Measurements from ENCODE around the gene EEFSEC. TPM values are rescaled to one million over a fixed set of nuclear protein-coding genes. Genes with fewer than 3 reads are reported as not detected.

Gene EEFSEC
- polyA plus RNA-seq, 1 experiment = 6.8 TPM

- ChIA-PET CTCF (interaction anchor here (0.7 kb wide), 2 partner anchors 225 to 406 kb away, joined by 3 read pairs; no protein-coding TSS in a partner anchor), POLR2A (no interaction called here)
- no peaks in the 10 kb centered on the region for H3K9me3 ChIP-seq (ENCODE audit: control insufficient read depth, insufficient read depth, low read length)
- H3K27ac ChIP-seq (ENCODE audit: low read depth, low read length) = no peak overlapping the region
- H3K4me3 ChIP-seq (ENCODE audit: low read depth, low read length) = no peak overlapping the region
- no peak for TF ChIP-seq CTCF (IDR thresholded peaks at IDR 0.05; ENCODE audit: low read depth, low read length)
- DNase-seq (ENCODE audit: low read depth, low spot score) = no peak
- no peaks in the 10 kb centered on the region for H3K27me3 ChIP-seq (ENCODE audit: control insufficient read depth, insufficient read depth, low read length)
Observed at GRCh38 chr3:128201158-128201755, 48.0 kb downstream of the EEFSEC start.

- DNase-seq (ENCODE audit: low read depth, low spot score) = no peak
- no peak for TF ChIP-seq CTCF (IDR thresholded peaks at IDR 0.05; ENCODE audit: low read depth, low read length)
- POLR2A ChIA-PET = no interaction called here
- H3K4me3 ChIP-seq (ENCODE audit: low read depth, low read length) = no peak overlapping the region
- H3K27ac ChIP-seq (ENCODE audit: low read depth, low read length) = no peak overlapping the region
- CTCF ChIA-PET = no interaction called here
- no peaks in the 10 kb centered on the region for H3K9me3 ChIP-seq (ENCODE audit: control insufficient read depth, insufficient read depth, low read length)
- no peaks in the 10 kb centered on the region for H3K27me3 ChIP-seq (ENCODE audit: control insufficient read depth, insufficient read depth, low read length)
Observed at GRCh38 chr3:128203169-128203568, 49.9 kb downstream of the EEFSEC start.

- no peak for TF ChIP-seq CTCF (IDR thresholded peaks at IDR 0.05; ENCODE audit: low read depth, low read length)
- Histone ChIP-seq H3K9me3 (ENCODE audit: control insufficient read depth, insufficient read depth, low read length) (no peaks in the 10 kb centered on the region), H3K4me3 (ENCODE audit: low read depth, low read length) (no peak overlapping the region), H3K27ac (ENCODE audit: low read depth, low read length) (no peak overlapping the region), H3K27me3 (ENCODE audit: control insufficient read depth, insufficient read depth, low read length) (no peaks in the 10 kb centered on the region)
- DNase-seq (ENCODE audit: low read depth, low spot score) = no peak
- CTCF ChIA-PET = no interaction called here
- POLR2A ChIA-PET = no interaction called here
Observed at GRCh38 chr3:128205558-128206145, 52.4 kb downstream of the EEFSEC start.

- no peak for TF ChIP-seq CTCF (IDR thresholded peaks at IDR 0.05; ENCODE audit: low read depth, low read length)
- POLR2A ChIA-PET = no interaction called here
- DNase-seq (ENCODE audit: low read depth, low spot score) = no peak
- CTCF ChIA-PET = no interaction called here
- no peaks in the 10 kb centered on the region for H3K9me3 ChIP-seq (ENCODE audit: control insufficient read depth, insufficient read depth, low read length)
- no peak overlapping the region for H3K4me3 ChIP-seq (ENCODE audit: low read depth, low read length)
- no peak overlapping the region for H3K27ac ChIP-seq (ENCODE audit: low read depth, low read length)
- no peaks in the 10 kb centered on the region for H3K27me3 ChIP-seq (ENCODE audit: control insufficient read depth, insufficient read depth, low read length)
Observed at GRCh38 chr3:128207951-128208350, 54.7 kb downstream of the EEFSEC start.

GRCh38 chr3:128210711-128211110, 57.4 kb downstream of the EEFSEC start:
- DNase-seq (ENCODE audit: low read depth, low spot score) = no peak
- Histone ChIP-seq H3K9me3 (ENCODE audit: control insufficient read depth, insufficient read depth, low read length) (no peaks in the 10 kb centered on the region), H3K27me3 (ENCODE audit: control insufficient read depth, insufficient read depth, low read length) (no peaks in the 10 kb centered on the region), H3K4me3 (ENCODE audit: low read depth, low read length) (no peak overlapping the region), H3K27ac (ENCODE audit: low read depth, low read length) (no peak overlapping the region)
- CTCF ChIA-PET = interaction anchor here (1.4 kb wide), 1 partner anchor 17 kb away, joined by 3 read pairs; no protein-coding TSS in a partner anchor
- no peak for TF ChIP-seq CTCF (IDR thresholded peaks at IDR 0.05; ENCODE audit: low read depth, low read length)
- POLR2A ChIA-PET = no interaction called here

Data from AG04450 (cell line).